CD14-positive monocyte (primary cell): Measurements from ENCODE around the gene RNF215. TPM values are rescaled to one million over a fixed set of nuclear protein-coding genes. Genes with fewer than 3 reads are reported as not detected.
A peak's percentile ranks its signal among the peaks of the same experiment; 100 is the strongest.

Source experiments
- DNase-seq, 3 donors: peaks; one replicate each; pipeline ENCODE4 v3.0.0-alpha.2; 2011 to 2022
- H2AFZ ChIP-seq: 2 replicates; pipeline ENCODE4 v1.6.0; 2012; ENCODE audit warnings: mild to moderate bottlenecking, low read depth, low read length, inconsistent platforms; ENCODE audit not compliant: insufficient read depth, poor library complexity, severe bottlenecking
- H3K27ac ChIP-seq, 2 donors: 1 replicate in 1 of 2; 2 replicates in 1 of 2; pipeline ENCODE4 v1.5.1; 2012 to 2013; ENCODE audit warnings: low read length in 2 of 2, control low read depth in 1 of 2, inconsistent platforms in 1 of 2, low read depth in 1 of 2, mild to moderate bottlenecking in 1 of 2
- H3K27me3 ChIP-seq, 2 donors: one replicate each; pipeline versions ENCODE4 v1.6.0 to v1.6.1; 2011 to 2013; ENCODE audit warnings: low read length in 2 of 2; ENCODE audit not compliant: control insufficient read depth in 2 of 2, insufficient read depth in 2 of 2
- H3K36me3 ChIP-seq, 2 donors: replicated peaks in 1 of 2; 1 replicate in 1 of 2; 2 replicates in 1 of 2; pipeline versions ENCODE4 v1.5.1 to v1.6.1; 2012 to 2013; ENCODE audit warnings: low read length in 2 of 2, control low read depth in 1 of 2, inconsistent platforms in 1 of 2, mild to moderate bottlenecking in 1 of 2; ENCODE audit not compliant: insufficient read depth in 2 of 2, control insufficient read depth in 1 of 2
- H3K4me1 ChIP-seq, 2 donors: 1 replicate in 1 of 2; 2 replicates in 1 of 2; pipeline versions ENCODE4 v1.5.1 to v1.6.1; 2012 to 2013; ENCODE audit warnings: low read length in 2 of 2, control low read depth in 1 of 2, inconsistent platforms in 1 of 2, mild to moderate bottlenecking in 1 of 2, moderate library complexity in 1 of 2; ENCODE audit not compliant: insufficient read depth in 2 of 2, control insufficient read depth in 1 of 2
- H3K4me2 ChIP-seq: replicated peaks from 2 replicates; pipeline ENCODE3; 2012; ENCODE audit warnings: low read length, moderate library complexity, mild to moderate bottlenecking; ENCODE audit not compliant: poor library complexity, severe bottlenecking; ENCODE audit errors: extremely low read depth
- H3K4me3 ChIP-seq, 3 experiments: fragments of 200-600 bp in 1 of 3; sonication (generic) in 1 of 3; replicated peaks in 1 of 3; 1 replicate in 2 of 3; 2 replicates in 1 of 3; pipeline ENCODE4 v1.5.1; 2011 to 2013; ENCODE audit warnings: low read length in 3 of 3, mild to moderate bottlenecking in 3 of 3, control low read depth in 2 of 3, low read depth in 2 of 3, inconsistent platforms in 1 of 3, moderate library complexity in 1 of 3
- H3K79me2 ChIP-seq: 2 replicates; pipeline ENCODE4 v1.6.0; 2012; ENCODE audit warnings: mild to moderate bottlenecking, control low read depth, inconsistent platforms, low read length, moderate library complexity; ENCODE audit not compliant: insufficient read depth
- H3K9ac ChIP-seq: 2 replicates; pipeline ENCODE4 v1.6.0; 2017; ENCODE audit warnings: low read length, mild to moderate bottlenecking; ENCODE audit not compliant: insufficient read depth, poor library complexity, severe bottlenecking
- H3K9me3 ChIP-seq, 2 donors: replicated peaks in 1 of 2; 1 replicate in 1 of 2; 2 replicates in 1 of 2; pipeline versions ENCODE4 v1.5.1 to v1.6.1; 2012 to 2013; ENCODE audit warnings: low read length in 2 of 2, control low read depth in 1 of 2; ENCODE audit not compliant: control insufficient read depth in 1 of 2, insufficient read depth in 1 of 2
- H4K20me1 ChIP-seq: 2 replicates; pipeline ENCODE4 v1.6.0; 2012; ENCODE audit warnings: mild to moderate bottlenecking, low read length, control low read depth, moderate library complexity; ENCODE audit not compliant: insufficient read depth
- H3K27ac Mint-ChIP-seq, 7 donors: one replicate each; pipeline ENCODE4 v1.8.0; 2020; ENCODE audit warnings: mild to moderate bottlenecking in 7 of 7, mixed read lengths in 7 of 7, moderate library complexity in 6 of 7, inconsistent platforms in 2 of 7
- H3K27me3 Mint-ChIP-seq, 3 donors: one replicate each; pipeline ENCODE4 v1.8.0; 2021 to 2022; ENCODE audit warnings: low read depth in 3 of 3, mild to moderate bottlenecking in 3 of 3, mixed read lengths in 3 of 3, moderate library complexity in 3 of 3, inconsistent platforms in 1 of 3
- H3K36me3 Mint-ChIP-seq, 2 donors: one replicate each; pipeline ENCODE4 v1.8.0; 2020; ENCODE audit warnings: mixed read lengths in 2 of 2, inconsistent platforms in 1 of 2, mild to moderate bottlenecking in 1 of 2
- H3K4me1 Mint-ChIP-seq: one replicate; pipeline ENCODE4 v1.8.0; 2020; ENCODE audit warnings: mild to moderate bottlenecking, mixed read lengths
- H3K4me3 Mint-ChIP-seq, 2 donors: one replicate each; pipeline ENCODE4 v1.8.0; 2020; ENCODE audit warnings: mild to moderate bottlenecking in 2 of 2, mixed read lengths in 2 of 2, moderate library complexity in 1 of 2
- H3K9me3 Mint-ChIP-seq, 7 donors: one replicate each; pipeline ENCODE4 v1.8.0; 2020 to 2022; ENCODE audit warnings: mixed read lengths in 7 of 7, mild to moderate bottlenecking in 6 of 7, moderate library complexity in 6 of 7, inconsistent platforms in 2 of 7
- WGBS: methylation state at CpG from one replicate; pipeline ENCODE4 v1.1.5; 2013; ENCODE audit warnings: missing lambda C conversion rate; ENCODE audit not compliant: insufficient coverage; 5-methylcytosine and 5-hydroxymethylcytosine counted together
- intact Hi-C, 2 donors: fragments of 100-400 bp; cut with micrococcal nuclease; formaldehyde crosslinking; loops; one replicate each; pipeline versions ENCODE4 v1.15.0 to v1.15.1; 2023
- polyA plus RNA-seq, 3 donors: library from polyadenylated mRNA; depleted of rRNA in 1 of 3; unstranded in 2 of 3; stranded (reverse) in 1 of 3; fragments of 300-500 nt in 2 of 3; fragments of >200 nt in 1 of 3; fragmentation: Illumina TruSeq in 2 of 3; gene quantifications; 1 replicate in 2 of 3; 2 replicates in 1 of 3; pipeline ENCODE4 v1.2.3, GENCODE V29; 2012 to 2021
- TF ChIP-seq, protein P1 (sequence below): fragments of 200-600 bp; IDR thresholded peaks from one replicate; pipeline ENCODE4 v1.8.0; 2022; ENCODE audit warnings: antibody characterized with exemption, mild to moderate bottlenecking

RNF215 gene
- polyA plus RNA-seq, 3 donors = 0.26 to 12.2 (median 0.42) TPM

DNA sequence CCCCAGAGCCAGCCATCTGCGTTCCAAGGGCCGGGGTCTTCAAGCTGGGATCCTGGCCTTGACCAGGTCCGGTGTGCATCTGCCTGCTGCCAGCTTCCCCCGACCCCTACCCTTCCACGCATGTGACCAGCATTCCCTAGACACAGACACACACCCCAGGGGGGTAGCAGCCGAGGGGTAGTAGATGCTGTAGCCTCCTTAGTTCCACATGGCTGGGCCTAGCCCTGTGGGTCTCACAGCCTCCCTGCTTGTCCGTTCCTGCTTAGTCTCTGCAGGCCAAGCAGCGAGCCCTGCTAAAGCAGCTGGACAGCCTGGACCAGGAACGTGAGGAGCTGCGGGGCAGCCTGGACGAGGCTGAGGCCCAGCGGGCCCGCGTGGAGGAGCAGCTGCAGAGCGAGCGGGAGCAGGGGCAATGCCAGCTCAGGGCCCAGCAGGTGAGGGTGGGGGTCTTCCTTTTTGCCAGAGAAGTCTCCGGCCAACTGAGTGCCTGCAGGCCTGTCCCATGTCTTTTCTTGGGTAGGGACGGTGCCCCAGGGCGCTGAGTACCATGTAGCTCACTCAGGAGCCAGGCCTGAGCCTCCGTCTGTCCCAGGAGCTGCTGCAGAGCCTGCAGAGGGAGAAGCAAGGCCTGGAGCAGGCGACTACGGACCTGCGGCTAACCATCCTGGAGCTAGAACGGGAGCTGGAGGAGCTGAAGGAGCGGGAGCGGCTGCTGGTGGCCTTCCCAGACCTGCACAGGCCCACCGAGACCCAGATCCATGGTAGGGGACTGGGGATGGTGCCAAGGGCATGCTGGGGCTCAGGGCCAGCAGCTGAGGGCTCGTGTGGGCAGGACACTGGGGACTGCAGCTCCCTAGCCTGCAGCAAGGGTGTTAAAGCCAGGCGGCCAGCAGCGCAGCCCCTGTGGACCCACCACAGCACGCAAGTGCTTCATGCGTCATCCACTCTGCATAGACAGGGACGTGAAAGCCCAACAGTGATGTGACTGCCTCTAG lies 13.6 kb downstream of the RNF215 start:
- H3K36me3 ChIP-seq = no peaks in the 10 kb centered on the region
- Mint-ChIP-seq H3K27me3 (no peaks in the 10 kb centered on the region), H3K27ac (peak overlapping the region in 6 of 7 donors; percentile 82 to 92 (median 86)), H3K9me3 (no peaks in the 10 kb centered on the region), H3K4me3 (peak overlapping the region in 1 of 2 donors; percentile 47), H3K36me3 (peaks cover 7 to 10% of the 10 kb centered on the region in 2 donors), H3K4me1 (peaks cover 13% of the 10 kb centered on the region)
- intact Hi-C loops = no loop called here
- peak overlapping the region in 1 of 3 experiments; percentile 55 for H3K4me3 ChIP-seq
- H2AFZ ChIP-seq = peak overlapping the region; percentile 81
- no peaks in the 10 kb centered on the region for H3K79me2 ChIP-seq
- peak overlapping the region; percentile 63 to 80 for H3K27ac ChIP-seq
- H4K20me1 ChIP-seq = no peaks in the 10 kb centered on the region
- H3K4me1 ChIP-seq = peaks cover 16 to 17% of the 10 kb centered on the region in 2 donors
- no peaks in the 10 kb centered on the region for H3K9me3 ChIP-seq
- peak overlapping the region; percentile 58 for H3K4me2 ChIP-seq
- no peak for DNase-seq
- peak overlapping the region; percentile 25 for H3K9ac ChIP-seq
- TF ChIP-seq, protein P1, sequence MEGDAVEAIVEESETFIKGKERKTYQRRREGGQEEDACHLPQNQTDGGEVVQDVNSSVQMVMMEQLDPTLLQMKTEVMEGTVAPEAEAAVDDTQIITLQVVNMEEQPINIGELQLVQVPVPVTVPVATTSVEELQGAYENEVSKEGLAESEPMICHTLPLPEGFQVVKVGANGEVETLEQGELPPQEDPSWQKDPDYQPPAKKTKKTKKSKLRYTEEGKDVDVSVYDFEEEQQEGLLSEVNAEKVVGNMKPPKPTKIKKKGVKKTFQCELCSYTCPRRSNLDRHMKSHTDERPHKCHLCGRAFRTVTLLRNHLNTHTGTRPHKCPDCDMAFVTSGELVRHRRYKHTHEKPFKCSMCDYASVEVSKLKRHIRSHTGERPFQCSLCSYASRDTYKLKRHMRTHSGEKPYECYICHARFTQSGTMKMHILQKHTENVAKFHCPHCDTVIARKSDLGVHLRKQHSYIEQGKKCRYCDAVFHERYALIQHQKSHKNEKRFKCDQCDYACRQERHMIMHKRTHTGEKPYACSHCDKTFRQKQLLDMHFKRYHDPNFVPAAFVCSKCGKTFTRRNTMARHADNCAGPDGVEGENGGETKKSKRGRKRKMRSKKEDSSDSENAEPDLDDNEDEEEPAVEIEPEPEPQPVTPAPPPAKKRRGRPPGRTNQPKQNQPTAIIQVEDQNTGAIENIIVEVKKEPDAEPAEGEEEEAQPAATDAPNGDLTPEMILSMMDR = no peak
- H3K27me3 ChIP-seq = no peaks in the 10 kb centered on the region
- WGBS = 93% methylated on average over 26 of the region's 33 CpGs

DNA sequence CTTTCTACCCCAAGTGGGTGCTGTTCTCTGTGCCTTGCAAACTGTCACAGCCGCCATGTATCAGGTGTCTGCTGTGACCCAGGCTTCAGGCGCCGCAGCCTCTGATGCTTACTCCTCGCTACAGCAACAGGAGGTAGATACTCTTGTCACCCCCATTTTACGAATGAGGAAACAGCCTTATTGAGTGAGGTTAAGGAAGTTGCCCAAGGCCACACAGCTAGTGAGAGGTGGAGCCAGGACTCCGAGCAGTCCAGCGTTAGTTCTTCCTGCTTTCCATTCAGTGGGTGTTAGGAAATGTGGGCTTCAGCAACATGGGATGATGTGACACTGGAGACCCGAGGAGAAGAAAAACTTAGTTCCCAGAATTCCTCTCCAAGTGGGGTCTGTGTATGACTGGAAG lies 14.3 kb downstream of the RNF215 start:
- 45% methylated on average over 5 of the region's 8 CpGs for WGBS

More for the DNA sequence above, 14.3 kb downstream of the RNF215 start:
- peak overlapping the region in 1 of 2 donors; percentile 55 for H3K4me3 Mint-ChIP-seq
- peaks cover 0 to 2% (median 0%) of the 10 kb centered on the region in 3 donors for H3K27me3 Mint-ChIP-seq
- H3K36me3 ChIP-seq = no peaks in the 10 kb centered on the region
- no peaks in the 10 kb centered on the region for H3K27me3 ChIP-seq
- peaks cover 13% of the 10 kb centered on the region for H3K4me1 Mint-ChIP-seq
- H3K27ac Mint-ChIP-seq = peak overlapping the region; percentile 82 to 92 (median 86)
- peaks cover 16 to 17% of the 10 kb centered on the region in 2 donors for H3K4me1 ChIP-seq
- H3K9me3 Mint-ChIP-seq = no peaks in the 10 kb centered on the region
- DNase-seq = peak; percentile 73 to 85 (median 77)
- TF ChIP-seq, protein P1 = no peak
- H3K36me3 Mint-ChIP-seq = peaks cover 4 to 8% of the 10 kb centered on the region in 2 donors
- peak overlapping the region; percentile 81 for H2AFZ ChIP-seq
- peak overlapping the region; percentile 63 to 80 for H3K27ac ChIP-seq
- no peaks in the 10 kb centered on the region for H4K20me1 ChIP-seq
- intact Hi-C loops = no loop called here
- peak overlapping the region; percentile 58 for H3K4me2 ChIP-seq
- no peaks in the 10 kb centered on the region for H3K79me2 ChIP-seq
- H3K9me3 ChIP-seq = no peaks in the 10 kb centered on the region
- peak overlapping the region; percentile 25 for H3K9ac ChIP-seq
- H3K4me3 ChIP-seq = peak overlapping the region in 1 of 3 experiments; percentile 55
